RWPE1 (cell line): ENCODE data around the gene ZMYM4.
"Not testable (repeated sequence)": the region's sequence is repeated elsewhere in the genome, so short reads cannot be mapped to it uniquely, and the experiment has no call there.

ENCODE experiments used
- CTCF ChIA-PET: fragments of 350-600 bp; sonication (Branson Sonifier 250); formaldehyde crosslinking; extraction: SDS; loops from one replicate; lab custom pipeline; 2021; lab: Yijun Ruan, JAX
- POLR2A ChIA-PET: fragments of 400-600 bp; formaldehyde crosslinking; extraction: SDS; loops from one replicate; lab custom pipeline; 2020; ENCODE audit warnings: antibody characterized with exemption; ENCODE audit not compliant: low non-redundant PET; lab: Yijun Ruan, JAX
- DNase-seq: peaks from one replicate; pipeline ENCODE4 v3.0.0; 2012; ENCODE audit warnings: low spot score
- H3K27ac ChIP-seq: fragments of 450-650 bp; 2 replicates; pipeline ENCODE4 v1.5.1; 2017
- CTCF ChIP-seq: fragments of 450-650 bp; conservative IDR thresholded peaks from 2 replicates; pipeline ENCODE4 v1.5.1; 2017; ENCODE audit warnings: low read depth, mild to moderate bottlenecking

ZMYM4 gene

GRCh38 chr1:35326246-35326866 is 57.8 kb downstream of the ZMYM4 start:
- no peak for DNase-seq
- no peak for TF ChIP-seq CTCF
- H3K27ac ChIP-seq: no peak overlapping the region
- CTCF ChIA-PET: no interaction called here
- POLR2A ChIA-PET: no interaction called here

GRCh38 chr1:35331618-35332017 is 63.1 kb downstream of the ZMYM4 start:
- DNase-seq, CTCF ChIA-PET, H3K27ac ChIP-seq, POLR2A ChIA-PET: not testable (repeated sequence)

GRCh38 chr1:35334485-35334884 is 66.0 kb downstream of the ZMYM4 start:
- no peak for TF ChIP-seq CTCF
- ChIA-PET CTCF (interaction anchor here (0.6 kb wide), 1 partner anchor 73 kb away, joined by 3 read pairs; no protein-coding TSS in a partner anchor), POLR2A (no interaction called here)
- DNase-seq: no peak
- no peak overlapping the region for H3K27ac ChIP-seq

- no peak overlapping the region for H3K27ac ChIP-seq
- CTCF ChIA-PET: no interaction called here
- POLR2A ChIA-PET: no interaction called here
- no peak for TF ChIP-seq CTCF
- DNase-seq: no peak
Observed at GRCh38 chr1:35340519-35340918, 72.0 kb downstream of the ZMYM4 start.

- CTCF ChIA-PET: interaction anchor here (0.7 kb wide), 3 partner anchors 14 to 187 kb away, joined by 3 read pairs; no protein-coding TSS in a partner anchor
- POLR2A ChIA-PET: no interaction called here
- no peak overlapping the region for H3K27ac ChIP-seq
- TF ChIP-seq CTCF: no peak
- DNase-seq: no peak
Observed at GRCh38 chr1:35345439-35345981, 77.0 kb downstream of the ZMYM4 start.

GRCh38 chr1:35350872-35351271 is 82.4 kb downstream of the ZMYM4 start:
- DNase-seq: no peak
- no peak overlapping the region for H3K27ac ChIP-seq
- POLR2A ChIA-PET: no interaction called here
- CTCF ChIA-PET: interaction anchor here (0.7 kb wide), 1 partner anchor 26 kb away, joined by 3 read pairs; no protein-coding TSS in a partner anchor
- TF ChIP-seq CTCF: no peak

- DNase-seq: no peak
- TF ChIP-seq CTCF: no peak
- H3K27ac ChIP-seq: no peak overlapping the region
- CTCF ChIA-PET: interaction anchor here (0.6 kb wide), 1 partner anchor 261 kb away, joined by 3 read pairs; no protein-coding TSS in a partner anchor
- POLR2A ChIA-PET: no interaction called here
Observed at GRCh38 chr1:35359995-35360394, 91.5 kb downstream of the ZMYM4 start.
